Upper lobe of right lung (tissue), 1 donor: ENCODE results near the gene COL4A3. TPM values are rescaled to one million over a fixed set of nuclear protein-coding genes. Genes with fewer than 3 reads are reported as not detected.

Experiments
- ATAC-seq: fragments of 200-7000 bp; cut with Tn5 transposase; one replicate; pipeline ENCODE4 v1.9.1; 2020; ENCODE audit warnings: mild to moderate bottlenecking, moderate library complexity
- DNase-seq: peaks from one replicate; pipeline ENCODE4 v3.0.0-alpha.2; 2020
- H3K27ac ChIP-seq: fragments of 200-600 bp; one replicate; pipeline ENCODE4 v1.8.0; 2022
- H3K27me3 ChIP-seq: fragments of 200-600 bp; one replicate; pipeline ENCODE4 v1.8.0; 2022; ENCODE audit warnings: mild to moderate bottlenecking
- H3K36me3 ChIP-seq: fragments of 200-600 bp; one replicate; pipeline ENCODE4 v1.8.0; 2022
- H3K4me1 ChIP-seq: fragments of 200-600 bp; one replicate; pipeline ENCODE4 v1.8.0; 2022
- H3K4me3 ChIP-seq: fragments of 200-600 bp; one replicate; pipeline ENCODE4 v1.8.0; 2022; ENCODE audit warnings: mild to moderate bottlenecking
- H3K9me3 ChIP-seq: fragments of 200-600 bp; one replicate; pipeline ENCODE4 v1.8.0; 2022
- intact Hi-C: fragments of 100-400 bp; cut with DNase I; formaldehyde crosslinking; loops from one replicate; pipeline ENCODE4 v1.11.0; 2022
- total RNA-seq: library from RNA; stranded (reverse); fragmentation: NEBNext Ultra II Directional; extraction: Animal tissue kit (Norgen Biotek cat#: 25700); gene quantifications from one replicate; pipeline ENCODE4 v1.2.1, GENCODE V29; 2021
- TF ChIP-seq, protein P1 (sequence below): fragments of 200-600 bp; IDR thresholded peaks from one replicate; pipeline ENCODE4 v1.8.0; 2022; ENCODE audit warnings: antibody characterized with exemption
- donor health status: DM: no; HTN: yes; CAD: no; lungs with severe emphysema.

Gene COL4A3
- total RNA-seq, 1 donor from 2014 or later: 46.4 TPM

DNA sequence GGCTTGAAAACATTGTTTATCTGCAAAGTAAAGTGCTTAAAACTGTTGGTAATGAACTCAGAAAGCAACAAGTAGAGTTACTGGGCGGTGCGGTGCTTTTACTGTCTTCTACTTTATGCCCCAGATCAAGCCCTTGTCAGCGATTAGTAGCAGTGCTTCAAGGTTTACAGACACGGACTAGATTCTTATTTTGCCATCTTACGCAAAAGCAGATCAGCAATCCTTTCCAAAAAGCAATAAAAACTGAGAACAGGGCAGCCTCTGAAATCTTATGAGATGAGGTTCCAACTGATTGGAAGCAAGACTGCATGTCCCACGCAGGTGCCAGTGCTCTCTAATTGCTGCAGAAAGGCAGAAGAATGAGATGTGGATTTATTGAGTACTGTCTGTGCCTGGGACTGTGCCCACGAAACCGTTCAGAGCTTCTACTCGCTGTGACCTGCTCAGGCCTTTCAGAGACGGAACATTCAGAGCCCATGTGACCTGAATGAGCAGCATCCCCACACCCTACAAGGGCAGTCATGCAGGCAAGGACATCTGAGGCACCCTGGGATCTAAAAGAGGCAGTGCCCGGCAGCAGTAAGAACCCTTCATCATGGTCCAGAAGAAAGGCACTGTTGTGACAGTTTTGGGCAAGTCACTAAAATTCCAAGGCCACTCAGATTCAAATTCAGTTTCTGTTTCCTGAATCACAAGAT, 15.7 kb downstream of the COL4A3 start:
- TF ChIP-seq, protein P1, sequence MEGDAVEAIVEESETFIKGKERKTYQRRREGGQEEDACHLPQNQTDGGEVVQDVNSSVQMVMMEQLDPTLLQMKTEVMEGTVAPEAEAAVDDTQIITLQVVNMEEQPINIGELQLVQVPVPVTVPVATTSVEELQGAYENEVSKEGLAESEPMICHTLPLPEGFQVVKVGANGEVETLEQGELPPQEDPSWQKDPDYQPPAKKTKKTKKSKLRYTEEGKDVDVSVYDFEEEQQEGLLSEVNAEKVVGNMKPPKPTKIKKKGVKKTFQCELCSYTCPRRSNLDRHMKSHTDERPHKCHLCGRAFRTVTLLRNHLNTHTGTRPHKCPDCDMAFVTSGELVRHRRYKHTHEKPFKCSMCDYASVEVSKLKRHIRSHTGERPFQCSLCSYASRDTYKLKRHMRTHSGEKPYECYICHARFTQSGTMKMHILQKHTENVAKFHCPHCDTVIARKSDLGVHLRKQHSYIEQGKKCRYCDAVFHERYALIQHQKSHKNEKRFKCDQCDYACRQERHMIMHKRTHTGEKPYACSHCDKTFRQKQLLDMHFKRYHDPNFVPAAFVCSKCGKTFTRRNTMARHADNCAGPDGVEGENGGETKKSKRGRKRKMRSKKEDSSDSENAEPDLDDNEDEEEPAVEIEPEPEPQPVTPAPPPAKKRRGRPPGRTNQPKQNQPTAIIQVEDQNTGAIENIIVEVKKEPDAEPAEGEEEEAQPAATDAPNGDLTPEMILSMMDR: no peak
- Histone ChIP-seq H3K36me3 (no peaks in the 10 kb centered on the region), H3K27ac (no peak overlapping the region), H3K9me3 (no peaks in the 10 kb centered on the region), H3K4me3 (no peak overlapping the region), H3K4me1 (no peaks in the 10 kb centered on the region), H3K27me3 (no peaks in the 10 kb centered on the region)
- ATAC-seq (peak; percentile 34), DNase-seq (no peak)
- intact Hi-C loops: no loop called here

DNA sequence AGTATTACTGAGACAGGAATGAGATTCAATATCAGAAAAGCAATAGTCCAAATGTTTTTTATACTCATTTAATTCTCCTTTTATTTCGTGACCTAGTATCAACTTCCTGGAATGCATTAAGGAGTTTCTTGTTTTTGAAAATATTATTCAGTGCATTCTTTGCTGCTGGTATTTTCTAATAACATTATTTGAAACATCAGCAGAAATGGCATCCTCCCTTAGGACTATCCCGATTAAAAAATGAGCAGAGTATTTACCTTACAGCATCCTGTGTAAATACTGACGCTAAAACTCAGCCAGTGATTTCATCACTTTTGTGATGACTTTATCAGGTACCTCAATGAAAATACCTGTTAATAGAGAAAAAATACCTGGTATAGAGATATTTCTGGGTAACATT, 16.3 kb downstream of the COL4A3 start:
- Histone ChIP-seq H3K4me1 (no peaks in the 10 kb centered on the region), H3K36me3 (no peaks in the 10 kb centered on the region), H3K27me3 (no peaks in the 10 kb centered on the region), H3K9me3 (no peaks in the 10 kb centered on the region), H3K27ac (no peak overlapping the region), H3K4me3 (no peak overlapping the region)
- DNase-seq (no peak), ATAC-seq (no peak)
- TF ChIP-seq, protein P1: no peak
- intact Hi-C loops: no loop called here

DNA sequence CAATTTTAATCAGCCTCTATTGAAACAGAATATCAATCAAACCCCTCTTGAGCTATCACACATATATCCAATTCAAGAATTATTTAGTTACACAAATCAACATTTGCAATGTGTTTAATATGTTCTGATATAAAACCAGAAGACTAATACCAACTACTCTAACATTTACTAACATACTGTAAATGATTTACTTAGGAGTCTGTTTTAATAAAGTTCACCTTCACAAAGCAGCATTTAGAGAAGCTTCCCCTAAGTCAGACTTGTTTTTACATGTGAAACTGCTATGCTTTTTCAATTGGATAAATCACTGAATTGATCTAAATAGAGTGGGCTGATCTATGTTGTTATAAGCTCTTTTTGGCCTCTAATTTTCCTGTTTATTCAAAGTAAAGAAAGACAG, 18.3 kb downstream of the COL4A3 start:
- intact Hi-C loops: no loop called here
- TF ChIP-seq, protein P1: no peak
- no peaks in the 10 kb centered on the region for H3K27me3 ChIP-seq
- no peaks in the 10 kb centered on the region for H3K4me1 ChIP-seq
- H3K27ac ChIP-seq: no peak overlapping the region
- H3K9me3 ChIP-seq: no peaks in the 10 kb centered on the region
- H3K4me3 ChIP-seq: no peak overlapping the region
- ATAC-seq: no peak
- no peaks in the 10 kb centered on the region for H3K36me3 ChIP-seq
- DNase-seq: no peak

DNA sequence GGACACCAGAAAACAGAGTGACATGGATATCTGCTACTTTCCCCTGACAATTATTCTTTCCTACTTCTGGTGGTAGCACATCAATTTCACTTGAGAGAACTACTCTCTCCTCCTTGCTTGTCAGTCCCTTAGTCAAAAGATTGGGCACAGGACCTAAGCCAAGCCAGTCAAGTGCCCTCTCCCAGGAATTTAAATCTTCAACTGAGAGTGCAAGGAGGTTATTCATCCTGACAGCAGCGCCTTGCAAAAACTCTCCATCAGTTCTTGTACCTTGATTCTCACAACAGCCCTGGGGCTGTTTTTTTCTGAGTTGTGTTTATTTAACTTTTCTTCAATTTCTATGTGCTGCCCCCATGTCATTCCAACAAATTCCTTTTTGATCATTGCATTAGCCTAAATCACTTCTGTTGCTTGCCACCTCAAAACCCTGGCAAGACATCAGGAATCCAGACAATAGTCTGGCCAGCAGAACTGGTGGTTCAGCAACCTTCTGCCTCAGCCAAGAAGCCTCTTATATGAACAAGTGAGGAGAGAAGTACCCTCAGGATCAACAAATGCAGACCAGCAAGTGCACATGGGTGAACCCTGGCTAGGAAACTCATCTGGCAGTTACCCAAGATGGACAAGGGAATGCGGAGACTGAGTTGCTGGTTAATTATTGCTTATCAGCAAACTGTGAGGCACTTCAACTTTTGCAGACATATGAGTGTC, 19.4 kb downstream of the COL4A3 start:
- no peak overlapping the region for H3K27ac ChIP-seq
- H3K36me3 ChIP-seq: no peaks in the 10 kb centered on the region
- TF ChIP-seq, protein P1: no peak
- no peaks in the 10 kb centered on the region for H3K4me1 ChIP-seq
- no peak overlapping the region for H3K4me3 ChIP-seq
- H3K27me3 ChIP-seq: no peaks in the 10 kb centered on the region
- H3K9me3 ChIP-seq: no peaks in the 10 kb centered on the region
- intact Hi-C loops: no loop called here
- DNase-seq: no peak
- ATAC-seq: peak; percentile 85

DNA sequence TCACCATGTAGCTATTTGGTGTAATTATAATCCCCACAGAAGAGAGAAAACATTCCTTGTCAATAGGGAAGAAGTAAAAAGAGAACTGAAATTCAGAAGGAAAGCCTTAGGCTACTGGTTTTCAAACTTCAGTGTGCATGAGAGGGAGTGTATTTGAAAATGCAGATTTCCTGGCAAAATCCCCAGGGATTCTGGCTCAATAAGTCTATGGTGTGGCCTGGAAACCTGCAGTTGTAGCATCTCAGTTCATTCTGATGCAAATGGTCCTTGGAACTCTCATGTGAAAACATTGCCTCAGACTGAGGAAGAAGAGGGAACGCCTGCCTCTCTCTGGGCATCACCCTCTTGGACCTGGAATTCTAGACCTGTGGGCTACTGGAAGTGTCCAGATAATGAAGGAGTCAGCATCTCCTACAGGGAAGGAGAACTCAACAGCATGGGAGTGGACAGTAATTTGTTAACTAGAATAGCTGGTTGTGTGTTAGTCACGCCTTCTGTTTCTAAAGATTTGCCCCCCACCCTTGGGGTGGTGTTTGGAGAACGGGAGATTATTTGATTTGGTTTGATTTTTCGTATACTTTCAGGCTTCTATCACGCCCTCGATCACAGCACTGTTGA, 21.3 kb downstream of the COL4A3 start:
- intact Hi-C loops: no loop called here
- no peak for ATAC-seq
- TF ChIP-seq, protein P1: no peak
- peak overlapping the region; percentile 11 for H3K27ac ChIP-seq
- H3K4me1 ChIP-seq: no peaks in the 10 kb centered on the region
- no peaks in the 10 kb centered on the region for H3K36me3 ChIP-seq
- no peaks in the 10 kb centered on the region for H3K27me3 ChIP-seq
- H3K4me3 ChIP-seq: no peak overlapping the region
- no peaks in the 10 kb centered on the region for H3K9me3 ChIP-seq
- DNase-seq: no peak
